OCI-LY7 (cell line): ENCODE results near the gene ST6GALNAC1. TPM values are rescaled to one million over a fixed set of nuclear protein-coding genes. Genes with fewer than 3 reads are reported as not detected.

Experiments used
- BruUV-seq: library from RNA; stranded (reverse); fragments of 400-500 nt; replicated peaks from 2 replicates; lab custom pipeline; 2021; lab: Mats Ljungman, UMichigan
- CTCF ChIA-PET: fragments of 300-600 bp; sonication (Branson Sonifier 250); formaldehyde crosslinking; loops from one replicate; lab custom pipeline; 2022; ENCODE audit warnings: antibody characterized with exemption; ENCODE audit not compliant: unreplicated experiment; lab: Charles Lee
- POLR2A ChIA-PET: fragments of 300-600 bp; sonication (Branson Sonifier 250); formaldehyde crosslinking; loops from one replicate; lab custom pipeline; 2022; ENCODE audit warnings: antibody characterized with exemption; lab: Charles Lee
- DNase-seq: peaks from one replicate; pipeline ENCODE4 v3.0.0-alpha.2; 2015; ENCODE audit warnings: low spot score
- H2AFZ ChIP-seq: fragments of 200-600 bp; sonication (generic), shearing (Covaris generic); 2 replicates; pipeline ENCODE4 v1.6.1; 2014; ENCODE audit warnings: mild to moderate bottlenecking, antibody characterized with exemption, low read length, moderate library complexity
- H3K27ac ChIP-seq: fragments of 200-600 bp; sonication (generic); 2 replicates; pipeline ENCODE4 v1.5.1; 2014; ENCODE audit warnings: mixed run types, low read depth, mild to moderate bottlenecking, moderate library complexity, low read length, inconsistent platforms; ENCODE audit not compliant: poor library complexity, severe bottlenecking
- H3K36me3 ChIP-seq: fragments of 200-600 bp; sonication (generic); 2 replicates; pipeline ENCODE4 v1.6.1; 2014; ENCODE audit warnings: mild to moderate bottlenecking, antibody characterized with exemption, low read length, moderate library complexity, mixed read lengths; ENCODE audit not compliant: insufficient read depth
- H3K4me1 ChIP-seq: fragments of 200-600 bp; sonication (generic); 2 replicates; pipeline ENCODE4 v1.5.1; 2014; ENCODE audit warnings: mild to moderate bottlenecking, low read length; ENCODE audit not compliant: insufficient read depth, poor library complexity, severe bottlenecking
- H3K4me2 ChIP-seq: fragments of 200-600 bp; sonication (generic); 2 replicates; pipeline ENCODE4 v1.6.1; 2014; ENCODE audit warnings: mild to moderate bottlenecking, low read length
- H3K4me3 ChIP-seq: fragments of 200-600 bp; sonication (generic); 2 replicates; pipeline ENCODE4 v1.5.1; 2014; ENCODE audit warnings: mild to moderate bottlenecking, low read depth, low read length; ENCODE audit not compliant: poor library complexity, severe bottlenecking
- H3K79me2 ChIP-seq: fragments of 200-600 bp; sonication (generic); 2 replicates; pipeline ENCODE4 v1.6.1; 2016; ENCODE audit warnings: low read depth, mild to moderate bottlenecking, low read length, moderate library complexity, mixed read lengths; ENCODE audit not compliant: insufficient read depth
- H3K9me2 ChIP-seq: fragments of 200-600 bp; sonication (generic); 2 replicates; pipeline ENCODE4 v1.6.1; 2016; ENCODE audit warnings: mild to moderate bottlenecking, low read length, mixed read lengths; ENCODE audit not compliant: insufficient read depth
- H3K9me3 ChIP-seq: fragments of 200-600 bp; sonication (generic); 2 replicates; pipeline ENCODE4 v1.6.1; 2014; ENCODE audit warnings: mild to moderate bottlenecking, mixed run types, low read length, mixed read lengths
- H4K20me1 ChIP-seq: fragments of 200-600 bp; sonication (generic); 2 replicates; pipeline ENCODE4 v1.6.1; 2014; ENCODE audit warnings: mild to moderate bottlenecking, antibody characterized with exemption, low read length, moderate library complexity, mixed read lengths; ENCODE audit not compliant: insufficient read depth
- CTCF ChIP-seq: fragments of 200-600 bp; sonication (generic); conservative IDR thresholded peaks from 2 replicates; pipeline ENCODE4 v1.5.1; 2014; ENCODE audit warnings: mild to moderate bottlenecking, antibody characterized with exemption, low read length, moderate library complexity, mixed read lengths
- EZH2phosphoT487 ChIP-seq: fragments of 200-600 bp; sonication (generic); IDR thresholded peaks from 2 replicates; pipeline ENCODE4 v1.6.1; 2018; ENCODE audit warnings: low read depth, borderline replicate concordance, mild to moderate bottlenecking, mixed run types, antibody characterized with exemption, low read length, moderate library complexity, mixed read lengths
- intact Hi-C: fragments of 100-400 bp; cut with micrococcal nuclease; formaldehyde crosslinking; loops from one replicate; pipeline ENCODE4 v1.10.0; 2022; ENCODE audit not compliant: unreplicated experiment
- total RNA-seq, 2 experiments: library from RNA; depleted of rRNA in 1 of 2; stranded (reverse); fragments of >200 nt in 1 of 2; shearing (Covaris generic) in 1 of 2; gene quantifications; 2 replicates each; pipeline ENCODE4 v1.2.3, GENCODE V29; 2014 to 2022

The ST6GALNAC1 gene
- total RNA-seq, 2 experiments from 2014 or later = not detected

GRCh38 chr17:76579281-76579680 is 64.3 kb downstream of the ST6GALNAC1 start:
- intact Hi-C loops = no loop called here
- POLR2A ChIA-PET = no interaction called here
- H3K9me3 ChIP-seq = no peaks in the 10 kb centered on the region
- no TSS peak for BruUV-seq
- H3K4me3 ChIP-seq = no peak overlapping the region
- H4K20me1 ChIP-seq = no peaks in the 10 kb centered on the region
- H2AFZ ChIP-seq = no peak overlapping the region
- no peak for TF ChIP-seq CTCF
- TF ChIP-seq EZH2phosphoT487 = no peak
- no peaks in the 10 kb centered on the region for H3K9me2 ChIP-seq
- H3K36me3 ChIP-seq = no peaks in the 10 kb centered on the region
- DNase-seq = no peak
- H3K4me2 ChIP-seq = no peak overlapping the region
- no peak overlapping the region for H3K27ac ChIP-seq
- no peaks in the 10 kb centered on the region for H3K4me1 ChIP-seq
- H3K79me2 ChIP-seq = no peaks in the 10 kb centered on the region
- CTCF ChIA-PET = no interaction called here

GRCh38 chr17:76578376-76578775 is 65.2 kb downstream of the ST6GALNAC1 start:
- H3K4me1 ChIP-seq = no peaks in the 10 kb centered on the region
- ChIA-PET POLR2A (interaction anchor here (0.6 to 1.0 kb wide), 3 partner anchors 12 to 1841 kb away, joined by 3 to 4 read pairs (median 3); partner anchors contain the start of gene RAB37), CTCF (no interaction called here)
- no peak for TF ChIP-seq CTCF
- TF ChIP-seq EZH2phosphoT487 = no peak
- intact Hi-C loops = no loop called here
- no peak overlapping the region for H3K4me2 ChIP-seq
- H3K9me2 ChIP-seq = no peaks in the 10 kb centered on the region
- no peaks in the 10 kb centered on the region for H4K20me1 ChIP-seq
- no peaks in the 10 kb centered on the region for H3K79me2 ChIP-seq
- no peak overlapping the region for H3K4me3 ChIP-seq
- no peaks in the 10 kb centered on the region for H3K36me3 ChIP-seq
- H2AFZ ChIP-seq = no peak overlapping the region
- DNase-seq = no peak
- H3K9me3 ChIP-seq = no peaks in the 10 kb centered on the region
- no peak overlapping the region for H3K27ac ChIP-seq
- BruUV-seq = no TSS peak

GRCh38 chr17:76577876-76578275 is 65.7 kb downstream of the ST6GALNAC1 start:
- no peak overlapping the region for H3K4me3 ChIP-seq
- no peak overlapping the region for H2AFZ ChIP-seq
- no peak overlapping the region for H3K4me2 ChIP-seq
- no peak overlapping the region for H3K27ac ChIP-seq
- H3K9me2 ChIP-seq = no peaks in the 10 kb centered on the region
- H3K4me1 ChIP-seq = no peaks in the 10 kb centered on the region
- H3K9me3 ChIP-seq = no peaks in the 10 kb centered on the region
- H3K36me3 ChIP-seq = no peaks in the 10 kb centered on the region
- CTCF ChIA-PET = no interaction called here
- TF ChIP-seq CTCF (no peak), EZH2phosphoT487 (no peak)
- POLR2A ChIA-PET = interaction anchor here (1.0 kb wide), 1 partner anchor 11 kb away, joined by 3 read pairs; no protein-coding TSS in a partner anchor
- intact Hi-C loops = no loop called here
- H3K79me2 ChIP-seq = no peaks in the 10 kb centered on the region
- DNase-seq = no peak
- no peaks in the 10 kb centered on the region for H4K20me1 ChIP-seq
- no TSS peak for BruUV-seq
